Keratinocyte (primary cell): ENCODE data around the gene SLC22A24. TPM values are rescaled to one million over a fixed set of nuclear protein-coding genes. Genes with fewer than 3 reads are reported as not detected.

Experiments used
- DNase-seq: peaks from one replicate; pipeline ENCODE4 v3.0.0-alpha.2; 2011; ENCODE audit warnings: low read depth, missing footprints, low spot score
- FAIRE-seq: peaks from 2 replicates; lab custom pipeline; 2011; peaks lifted over from hg19 to GRCh38; lab: Jason Lieb, UNC
- H2AFZ ChIP-seq: 2 replicates; pipeline ENCODE4 v1.6.0; 2012; ENCODE audit warnings: low read length, control low read depth, inconsistent platforms; ENCODE audit not compliant: control insufficient read depth
- H3K27ac ChIP-seq: 2 replicates; pipeline ENCODE4 v1.5.1; 2011; ENCODE audit warnings: low read length; ENCODE audit not compliant: control insufficient read depth, insufficient read depth
- H3K27me3 ChIP-seq: 3 replicates; pipeline ENCODE4 v1.6.0; 2011; ENCODE audit warnings: low read length; ENCODE audit not compliant: control insufficient read depth, insufficient read depth; ENCODE audit errors: extremely low read depth
- H3K36me3 ChIP-seq, 2 experiments: 2 replicates in 1 of 2; 3 replicates in 1 of 2; pipeline ENCODE4 v1.5.1; 2011; ENCODE audit warnings: low read length in 2 of 2, mild to moderate bottlenecking in 1 of 2; ENCODE audit not compliant: control insufficient read depth in 2 of 2, insufficient read depth in 2 of 2; ENCODE audit errors: extremely low read depth in 1 of 2
- H3K4me1 ChIP-seq: 3 replicates; pipeline ENCODE4 v1.5.1; 2011; ENCODE audit warnings: low read length; ENCODE audit not compliant: control insufficient read depth, insufficient read depth; ENCODE audit errors: extremely low read depth
- H3K4me2 ChIP-seq: 3 replicates; pipeline ENCODE4 v1.6.0; 2011; ENCODE audit warnings: low read depth, low read length; ENCODE audit not compliant: control insufficient read depth, insufficient read depth; ENCODE audit errors: extremely low read depth
- H3K4me3 ChIP-seq, 3 experiments: fragments of 200-600 bp in 1 of 3; sonication (generic) in 1 of 3; 2 replicates in 2 of 3; 3 replicates in 1 of 3; pipeline ENCODE4 v1.5.1; 2011 to 2016; ENCODE audit warnings: low read length in 3 of 3, mild to moderate bottlenecking in 3 of 3, control low read depth in 2 of 3, inconsistent platforms in 1 of 3, low read depth in 1 of 3, mixed read lengths in 1 of 3, mixed run types in 1 of 3, moderate library complexity in 1 of 3; ENCODE audit not compliant: control insufficient read depth in 2 of 3, insufficient read depth in 2 of 3; ENCODE audit errors: extremely low read depth in 1 of 3
- H3K79me2 ChIP-seq: 2 replicates; pipeline ENCODE4 v1.6.0; 2012; ENCODE audit warnings: low read length; ENCODE audit not compliant: control insufficient read depth, insufficient read depth
- H3K9ac ChIP-seq: 3 replicates; pipeline ENCODE4 v1.6.0; 2011; ENCODE audit warnings: low read length; ENCODE audit not compliant: control insufficient read depth, insufficient read depth; ENCODE audit errors: extremely low read depth
- H3K9me1 ChIP-seq: 3 replicates; pipeline ENCODE4 v1.6.0; 2011; ENCODE audit warnings: low read length; ENCODE audit not compliant: control insufficient read depth, insufficient read depth; ENCODE audit errors: extremely low read depth
- H3K9me3 ChIP-seq: 2 replicates; pipeline ENCODE4 v1.5.1; 2012; ENCODE audit warnings: low read depth, low read length; ENCODE audit not compliant: control insufficient read depth
- H4K20me1 ChIP-seq: 3 replicates; pipeline ENCODE4 v1.6.0; 2011; ENCODE audit warnings: low read length; ENCODE audit not compliant: control insufficient read depth, insufficient read depth; ENCODE audit errors: extremely low read depth
- EZH2 ChIP-seq: IDR thresholded peaks from one replicate; pipeline ENCODE4 v1.6.1; 2012; ENCODE audit warnings: inconsistent platforms, mild to moderate bottlenecking, low read length, moderate library complexity
- dilution Hi-C: fragments of 300-500 bp; cut with MboI; formaldehyde crosslinking; loops from one replicate; pipeline ENCODE4 v1.7.0; 2020; ENCODE audit warnings: low sequenced_read_pairs; ENCODE audit not compliant: extremely low pct_ligation_motif_present
- polyA plus RNA-seq, 5 experiments: library from polyadenylated mRNA; depleted of rRNA in 3 of 5; stranded (reverse) in 3 of 5; stranded (forward) in 1 of 5; unstranded in 1 of 5; fragments of >200 nt; gene quantifications; 1 replicate in 1 of 5; 2 replicates in 3 of 5; 3 replicates in 1 of 5; pipeline versions ENCODE4 v1.2.1 to v1.2.3, GENCODE V29; 2011 to 2012; ENCODE audit warnings: missing spikeins in 2 of 5, low read depth in 1 of 5, low replicate concordance in 1 of 5
- TF ChIP-seq, protein P1 (sequence below), 3 experiments: IDR thresholded peaks in 1 of 3; conservative IDR thresholded peaks in 1 of 3; optimal IDR thresholded peaks in 1 of 3; 2 replicates in 2 of 3; 3 replicates in 1 of 3; pipeline versions ENCODE3 to v1.5.1; 2011; ENCODE audit warnings: low read length in 3 of 3, mild to moderate bottlenecking in 3 of 3, moderate library complexity in 2 of 3, control low read depth in 1 of 3, inconsistent platforms in 1 of 3; ENCODE audit not compliant: insufficient read depth in 2 of 3; ENCODE audit errors: extremely low read depth in 1 of 3

The SLC22A24 gene
- polyA plus RNA-seq, 1 donor (not counting 4 experiments of a cell fraction or from before 2014, with no cell fraction given) = not detected

DNA sequence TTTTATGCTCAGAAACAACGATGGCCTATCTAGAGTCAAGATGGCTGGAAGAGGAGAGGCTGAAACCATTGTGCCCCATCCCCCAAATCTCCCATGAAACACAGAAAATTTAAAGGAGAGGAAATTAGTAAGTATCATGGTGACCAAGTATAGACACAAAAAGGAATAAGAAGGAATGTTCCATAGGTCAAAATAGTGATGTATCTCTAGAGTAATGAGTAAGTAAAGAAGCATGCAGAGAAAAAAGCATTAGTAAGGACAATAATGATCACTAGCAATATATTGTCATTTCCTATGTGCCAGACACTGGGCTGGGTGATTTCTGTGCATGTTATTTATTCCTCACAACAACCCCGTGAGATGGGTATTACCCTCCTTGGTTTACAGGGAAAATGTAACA is 2.6 kb upstream of the SLC22A24 start:
- H3K27me3 ChIP-seq = no peaks in the 10 kb centered on the region
- FAIRE-seq (no peak), DNase-seq (no peak)
- no peaks in the 10 kb centered on the region for H3K4me1 ChIP-seq
- H4K20me1 ChIP-seq = no peaks in the 10 kb centered on the region
- H3K9me3 ChIP-seq = no peaks in the 10 kb centered on the region
- no peak overlapping the region for H3K4me3 ChIP-seq
- no peak overlapping the region for H2AFZ ChIP-seq
- no peaks in the 10 kb centered on the region for H3K9me1 ChIP-seq
- dilution Hi-C loops = no loop called here
- no peak for TF ChIP-seq EZH2
- TF ChIP-seq, protein P1, sequence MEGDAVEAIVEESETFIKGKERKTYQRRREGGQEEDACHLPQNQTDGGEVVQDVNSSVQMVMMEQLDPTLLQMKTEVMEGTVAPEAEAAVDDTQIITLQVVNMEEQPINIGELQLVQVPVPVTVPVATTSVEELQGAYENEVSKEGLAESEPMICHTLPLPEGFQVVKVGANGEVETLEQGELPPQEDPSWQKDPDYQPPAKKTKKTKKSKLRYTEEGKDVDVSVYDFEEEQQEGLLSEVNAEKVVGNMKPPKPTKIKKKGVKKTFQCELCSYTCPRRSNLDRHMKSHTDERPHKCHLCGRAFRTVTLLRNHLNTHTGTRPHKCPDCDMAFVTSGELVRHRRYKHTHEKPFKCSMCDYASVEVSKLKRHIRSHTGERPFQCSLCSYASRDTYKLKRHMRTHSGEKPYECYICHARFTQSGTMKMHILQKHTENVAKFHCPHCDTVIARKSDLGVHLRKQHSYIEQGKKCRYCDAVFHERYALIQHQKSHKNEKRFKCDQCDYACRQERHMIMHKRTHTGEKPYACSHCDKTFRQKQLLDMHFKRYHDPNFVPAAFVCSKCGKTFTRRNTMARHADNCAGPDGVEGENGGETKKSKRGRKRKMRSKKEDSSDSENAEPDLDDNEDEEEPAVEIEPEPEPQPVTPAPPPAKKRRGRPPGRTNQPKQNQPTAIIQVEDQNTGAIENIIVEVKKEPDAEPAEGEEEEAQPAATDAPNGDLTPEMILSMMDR (optimal IDR thresholded peaks at IDR 0.05 in 1 of 3, IDR thresholded peaks at IDR 0.05 in 1 of 3, conservative IDR thresholded peaks at IDR 0.05 in 1 of 3; ENCODE audit: extremely low read depth in 1 of 3, insufficient read depth in 2 of 3, low read length in 3 of 3) = no peak
- H3K27ac ChIP-seq = no peak overlapping the region
- no peaks in the 10 kb centered on the region for H3K36me3 ChIP-seq
- H3K4me2 ChIP-seq = no peak overlapping the region
- H3K9ac ChIP-seq = no peak overlapping the region
- no peaks in the 10 kb centered on the region for H3K79me2 ChIP-seq

DNA sequence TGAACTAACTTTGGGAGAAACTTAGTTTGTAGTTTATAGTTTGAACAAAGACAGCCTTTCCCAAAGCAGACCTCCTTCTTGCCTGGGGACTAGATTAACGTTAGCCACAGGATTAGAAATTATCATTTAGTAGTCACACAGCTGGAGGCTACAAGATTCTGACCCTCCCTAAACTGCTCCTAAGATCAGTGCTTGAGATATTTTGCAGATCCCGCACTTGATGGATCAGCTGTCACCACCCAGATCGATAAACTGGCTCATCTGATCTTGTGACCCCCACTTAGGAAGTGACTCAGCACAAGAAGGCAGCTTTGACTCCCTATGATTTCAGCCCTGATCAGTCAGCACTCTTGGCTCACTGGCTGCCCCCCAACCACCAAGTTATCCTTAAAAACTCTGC is 1.6 kb downstream of the SLC22A24 start:
- no peaks in the 10 kb centered on the region for H3K9me1 ChIP-seq
- H3K9ac ChIP-seq = no peak overlapping the region
- no peaks in the 10 kb centered on the region for H4K20me1 ChIP-seq
- no peaks in the 10 kb centered on the region for H3K4me1 ChIP-seq
- H2AFZ ChIP-seq = no peak overlapping the region
- FAIRE-seq (no peak), DNase-seq (no peak)
- TF ChIP-seq EZH2 = no peak
- TF ChIP-seq, protein P1 (optimal IDR thresholded peaks at IDR 0.05 in 1 of 3, IDR thresholded peaks at IDR 0.05 in 1 of 3, conservative IDR thresholded peaks at IDR 0.05 in 1 of 3; ENCODE audit: extremely low read depth in 1 of 3, insufficient read depth in 2 of 3, low read length in 3 of 3) = no peak
- no peaks in the 10 kb centered on the region for H3K27me3 ChIP-seq
- no peak overlapping the region for H3K27ac ChIP-seq
- no peaks in the 10 kb centered on the region for H3K36me3 ChIP-seq
- dilution Hi-C loops = no loop called here
- no peak overlapping the region for H3K4me2 ChIP-seq
- H3K79me2 ChIP-seq = no peaks in the 10 kb centered on the region
- no peaks in the 10 kb centered on the region for H3K9me3 ChIP-seq
- no peak overlapping the region for H3K4me3 ChIP-seq
